Stimulated activated CD4-positive, alpha-beta T cell treated with anti-CD3 and anti-CD28 coated beads, Interleukin-1b, Interleukin-23, amount 100 ng/mL, for 1 hour (primary cell): ENCODE data around the gene TLR1.

ENCODE experiments used
- DNase-seq, 2 donors: peaks; one replicate each; pipeline ENCODE4 v3.0.0-alpha.2; 2020; ENCODE audit warnings: low read depth in 2 of 2

Gene TLR1, protein sequence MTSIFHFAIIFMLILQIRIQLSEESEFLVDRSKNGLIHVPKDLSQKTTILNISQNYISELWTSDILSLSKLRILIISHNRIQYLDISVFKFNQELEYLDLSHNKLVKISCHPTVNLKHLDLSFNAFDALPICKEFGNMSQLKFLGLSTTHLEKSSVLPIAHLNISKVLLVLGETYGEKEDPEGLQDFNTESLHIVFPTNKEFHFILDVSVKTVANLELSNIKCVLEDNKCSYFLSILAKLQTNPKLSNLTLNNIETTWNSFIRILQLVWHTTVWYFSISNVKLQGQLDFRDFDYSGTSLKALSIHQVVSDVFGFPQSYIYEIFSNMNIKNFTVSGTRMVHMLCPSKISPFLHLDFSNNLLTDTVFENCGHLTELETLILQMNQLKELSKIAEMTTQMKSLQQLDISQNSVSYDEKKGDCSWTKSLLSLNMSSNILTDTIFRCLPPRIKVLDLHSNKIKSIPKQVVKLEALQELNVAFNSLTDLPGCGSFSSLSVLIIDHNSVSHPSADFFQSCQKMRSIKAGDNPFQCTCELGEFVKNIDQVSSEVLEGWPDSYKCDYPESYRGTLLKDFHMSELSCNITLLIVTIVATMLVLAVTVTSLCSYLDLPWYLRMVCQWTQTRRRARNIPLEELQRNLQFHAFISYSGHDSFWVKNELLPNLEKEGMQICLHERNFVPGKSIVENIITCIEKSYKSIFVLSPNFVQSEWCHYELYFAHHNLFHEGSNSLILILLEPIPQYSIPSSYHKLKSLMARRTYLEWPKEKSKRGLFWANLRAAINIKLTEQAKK

DNA sequence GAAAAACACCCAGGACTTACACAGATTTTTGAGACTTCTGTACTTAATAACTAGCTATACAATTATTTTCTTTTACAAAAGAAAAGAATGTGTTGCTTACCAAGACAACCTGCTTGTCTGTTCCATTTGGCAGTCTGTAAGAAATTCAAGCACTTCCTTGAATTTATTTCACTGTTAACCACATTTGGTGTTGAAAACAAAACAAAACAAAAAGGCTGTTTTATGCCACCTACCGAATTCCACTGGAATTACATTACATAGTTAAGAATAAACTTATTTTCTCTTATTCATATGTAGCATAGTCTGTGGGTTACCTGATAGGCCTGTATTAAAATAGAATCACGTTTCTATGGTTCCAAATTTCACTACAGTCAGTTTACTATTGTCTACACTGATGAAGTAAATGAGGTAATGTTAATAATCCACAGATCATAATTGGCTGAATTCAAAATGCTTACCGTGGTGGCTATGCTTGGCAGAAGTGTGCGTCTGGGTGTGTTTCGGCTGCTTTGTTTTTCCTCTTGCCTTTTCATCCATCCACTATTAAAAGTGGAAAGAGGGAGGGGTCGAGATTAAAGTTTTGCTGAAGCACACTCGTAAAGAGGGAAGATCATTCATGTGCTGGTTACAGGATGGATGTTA lies at the start of gene TLR1:
TLR1 (minus strand) TSS at position 138 of the 642 bp plus-strand sequence. CDS start 5,960 bp downstream, outside the sequence.
- no peak for DNase-seq

DNA sequence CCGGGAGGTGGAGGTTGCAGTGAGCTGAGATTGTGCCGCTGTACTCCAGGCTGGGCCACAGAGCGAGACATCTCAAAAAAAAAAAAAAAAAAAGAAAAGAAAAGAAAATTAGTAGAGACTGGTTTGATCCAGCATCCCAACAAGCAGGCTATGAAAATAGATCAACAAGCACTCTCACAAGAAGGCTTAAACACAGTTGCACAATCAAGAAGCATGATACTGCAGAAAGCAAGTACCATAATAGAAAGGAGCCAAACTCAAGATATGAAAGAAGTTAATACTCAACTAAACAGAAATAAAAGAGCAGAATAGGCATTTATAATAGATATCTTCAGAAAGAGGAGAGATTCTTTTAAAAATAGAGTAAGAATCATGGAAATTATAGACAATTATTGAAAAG lies 41.4 kb upstream of the TLR1 start:
- no peak for DNase-seq

DNA sequence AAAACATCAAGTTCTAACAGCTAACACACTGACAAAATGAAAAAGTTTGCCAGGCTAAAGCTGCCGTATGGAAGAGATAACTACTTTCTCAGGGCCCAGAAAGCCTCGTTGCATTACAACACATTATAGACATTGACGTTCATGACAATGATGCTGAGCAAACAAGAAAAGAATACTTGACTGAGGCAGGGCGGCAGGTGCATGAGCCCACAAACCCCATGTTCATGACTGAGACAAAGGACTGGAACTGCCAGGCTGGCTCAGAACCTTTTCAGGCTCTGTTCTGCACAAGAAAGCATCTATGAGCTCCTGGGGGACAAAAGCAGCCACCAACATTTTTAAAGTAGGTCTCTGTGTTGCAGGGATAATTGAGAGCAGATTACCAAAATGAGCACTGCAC lies 38.4 kb upstream of the TLR1 start:
- DNase-seq, result no peak

DNA sequence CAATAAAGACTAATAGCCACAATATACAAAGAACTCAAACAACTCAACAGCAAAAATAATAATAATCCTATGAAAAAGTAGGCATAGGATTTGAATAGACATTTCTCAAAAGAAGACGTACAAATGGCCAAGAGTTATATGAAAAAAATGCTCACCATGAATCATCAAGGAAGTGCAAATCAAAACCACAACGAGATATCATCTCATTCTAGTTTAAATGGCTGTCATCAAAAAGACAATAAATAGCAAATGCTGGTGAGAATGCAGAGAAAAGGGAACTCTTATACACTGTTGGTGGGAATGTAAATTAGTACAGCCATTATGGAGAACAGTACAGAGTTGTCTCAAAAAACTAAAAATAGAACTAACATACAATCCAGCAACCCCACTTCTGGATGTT lies 33.3 kb upstream of the TLR1 start:
- no peak for DNase-seq

DNA sequence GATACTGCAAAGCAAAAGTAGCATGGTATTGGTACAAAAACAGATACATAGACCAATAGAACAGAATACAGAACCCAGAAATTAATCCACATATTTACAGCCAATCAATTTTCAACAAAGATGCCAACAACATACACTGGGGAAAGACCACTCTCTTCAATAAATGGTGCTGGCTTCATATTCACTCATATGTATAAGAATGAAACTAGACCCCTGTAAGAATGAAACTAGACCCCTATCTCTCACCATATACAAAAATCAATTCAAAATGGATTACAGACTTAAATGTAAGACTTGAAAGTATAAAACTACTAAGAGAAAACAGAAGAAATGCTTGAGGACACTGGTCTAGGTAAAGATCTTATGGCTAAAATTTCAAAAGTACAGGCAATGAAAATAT lies 32.7 kb upstream of the TLR1 start:
- DNase-seq, result no peak

DNA sequence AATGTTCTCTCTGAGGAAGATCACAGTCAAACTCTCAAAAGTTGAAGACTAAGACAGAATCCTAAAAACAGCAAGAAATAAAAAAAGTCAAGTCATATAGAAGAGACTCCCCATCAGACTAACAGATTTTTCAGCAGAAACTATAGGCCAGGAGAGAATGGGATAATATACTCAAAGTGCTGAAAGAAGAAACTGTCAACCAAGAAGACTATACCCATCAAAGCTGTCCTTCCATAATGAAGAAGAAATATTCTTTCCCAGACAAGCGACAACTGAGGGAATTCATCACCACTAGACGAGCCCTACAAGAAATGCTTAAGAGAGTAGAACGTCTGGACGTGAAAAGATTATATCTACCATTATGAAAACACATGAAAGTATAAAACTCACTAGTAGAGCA lies 30.0 kb upstream of the TLR1 start:
- DNase-seq, result no peak

DNA sequence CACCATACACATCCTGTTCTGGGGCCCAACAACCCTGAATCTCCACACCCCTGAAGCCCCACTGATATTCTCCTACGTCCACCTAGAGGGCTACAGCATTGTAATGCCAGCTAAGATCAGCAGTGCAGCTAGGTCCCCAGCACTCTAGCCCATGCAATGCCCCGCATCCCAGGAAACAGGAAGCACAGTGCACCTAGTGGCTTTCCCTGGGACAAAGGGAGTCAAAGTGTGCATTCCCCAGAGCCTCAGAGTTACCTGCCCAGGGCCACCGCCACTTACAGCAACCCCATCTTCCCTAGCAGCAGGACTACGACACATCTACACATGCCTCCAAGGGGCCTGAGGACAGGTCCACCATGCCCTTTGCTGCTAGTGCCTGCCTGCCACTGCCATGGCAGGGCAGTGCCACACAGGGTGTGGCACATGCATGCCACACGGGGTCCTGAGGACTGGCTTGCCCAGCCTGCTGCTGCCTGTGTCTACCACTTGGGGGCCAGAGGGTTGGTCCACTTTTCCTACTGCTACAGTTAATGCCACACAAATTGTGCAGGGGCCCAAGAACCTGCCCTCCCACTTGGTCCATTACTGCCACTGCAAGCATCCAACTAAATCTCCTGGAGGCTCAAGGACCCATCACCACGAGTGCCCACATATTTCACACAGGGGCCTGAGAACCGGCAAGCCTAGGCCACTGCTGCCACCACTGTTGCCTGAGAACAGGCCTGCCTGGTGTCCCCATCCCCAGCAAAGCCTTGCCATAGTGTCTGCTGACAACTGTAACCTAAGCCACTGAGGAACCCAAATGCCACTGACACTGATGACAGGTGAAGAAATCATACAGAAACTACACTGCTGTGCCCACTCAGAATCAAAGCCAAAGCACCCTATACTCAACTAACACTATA lies 28.3 kb upstream of the TLR1 start:
- no peak for DNase-seq

DNA sequence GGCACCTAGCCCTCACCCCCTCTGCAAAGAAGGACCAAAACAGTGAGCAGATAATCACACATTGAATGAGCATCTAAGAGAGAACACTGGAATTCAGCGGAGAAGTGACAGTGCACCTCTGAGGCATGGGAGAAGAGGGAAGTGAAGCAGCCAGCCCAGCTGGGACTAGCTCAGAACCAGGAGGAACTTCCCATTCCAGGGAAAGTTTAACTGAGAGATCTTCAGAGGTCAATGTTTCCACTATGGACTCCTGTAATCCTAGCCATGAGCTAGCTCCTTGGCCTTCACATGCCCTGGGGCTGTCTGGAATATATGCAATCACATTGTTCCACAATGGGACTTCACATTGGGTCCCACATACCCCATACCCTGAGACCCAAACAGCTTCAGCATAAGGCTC lies 27.6 kb upstream of the TLR1 start:
- no peak for DNase-seq

DNA sequence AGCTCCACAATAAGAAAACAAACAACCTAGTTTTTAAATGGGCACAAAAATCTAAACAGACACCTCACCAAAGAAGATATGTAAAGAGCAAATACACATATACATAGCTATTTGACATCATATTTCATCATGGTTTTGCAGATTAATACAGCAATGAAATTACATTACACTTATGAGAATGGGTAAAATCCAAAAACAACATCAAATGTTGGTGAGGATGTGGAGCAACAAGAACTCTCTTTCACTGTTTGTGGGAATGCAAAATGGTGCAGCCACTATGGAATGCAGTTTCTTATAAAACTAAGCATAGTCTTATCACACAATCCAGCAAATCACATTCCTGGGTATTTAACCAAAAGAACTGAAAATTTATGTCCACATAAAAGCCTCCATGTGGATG lies 27.1 kb upstream of the TLR1 start:
- DNase-seq, result no peak

DNA sequence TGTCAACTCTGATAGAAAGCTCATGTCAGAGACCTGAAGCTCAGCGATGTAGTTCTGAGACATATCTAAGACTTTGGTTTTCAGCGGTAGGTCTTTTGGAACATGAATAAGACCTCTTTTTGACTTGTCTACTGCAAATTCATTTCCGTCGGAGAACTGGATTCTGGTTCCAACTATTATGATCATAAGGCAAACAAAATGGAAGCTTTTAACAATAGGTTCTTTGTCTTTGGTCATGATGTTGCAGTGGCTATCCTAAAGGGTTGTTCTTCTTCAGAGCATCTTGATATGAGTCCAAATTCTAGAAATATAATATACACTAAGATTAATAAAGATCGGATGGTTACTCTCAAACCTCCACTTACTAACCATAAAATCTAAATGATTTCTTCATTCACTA lies 24.6 kb upstream of the TLR1 start:
- no peak for DNase-seq

DNA sequence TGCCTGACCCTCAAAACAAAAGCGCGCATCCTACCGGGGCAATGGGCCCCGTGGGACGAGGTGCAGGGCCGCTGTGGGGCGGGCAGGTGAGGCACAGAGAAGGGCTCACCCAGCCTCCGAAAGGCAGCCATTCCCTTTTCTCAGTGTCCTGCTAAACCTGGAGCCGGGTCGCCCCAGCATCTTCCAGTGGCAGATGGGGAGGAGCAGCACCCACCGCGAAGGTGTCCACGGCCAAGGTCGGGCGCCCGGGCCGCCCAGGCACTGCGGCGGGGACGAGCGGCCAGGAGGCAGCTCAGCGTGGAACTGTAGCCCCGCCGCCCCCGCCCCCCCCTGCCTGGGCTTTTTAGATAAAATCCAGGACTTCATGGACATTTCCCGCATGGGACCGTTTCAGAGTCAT lies 19.2 kb upstream of the TLR1 start:
- no peak for DNase-seq

DNA sequence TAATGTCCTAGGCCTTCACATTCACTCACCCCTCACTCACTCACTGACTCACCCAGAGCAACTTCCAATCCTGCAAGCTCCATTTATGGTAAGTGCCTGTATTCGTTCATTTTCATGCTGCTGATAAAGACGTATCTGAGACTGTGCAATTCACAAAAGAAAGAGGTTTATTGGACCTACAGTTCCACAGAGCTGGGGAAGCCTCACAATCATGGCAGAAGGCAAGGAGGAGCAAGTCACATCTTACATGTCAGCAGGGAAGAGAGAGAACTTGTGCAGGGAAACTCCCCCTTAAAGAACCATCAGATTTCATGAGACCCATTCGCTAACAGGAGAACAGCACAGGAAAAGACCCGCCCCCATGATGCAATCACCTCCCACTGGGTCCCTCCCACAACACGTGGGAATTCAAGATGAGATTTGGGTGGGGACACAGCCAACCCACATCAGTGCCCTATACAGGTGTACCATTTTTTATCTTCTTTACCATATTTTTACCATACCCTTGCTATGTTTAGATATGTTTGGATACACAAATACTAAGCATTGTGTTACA lies 18.2 kb upstream of the TLR1 start:
- DNase-seq, result no peak

DNA sequence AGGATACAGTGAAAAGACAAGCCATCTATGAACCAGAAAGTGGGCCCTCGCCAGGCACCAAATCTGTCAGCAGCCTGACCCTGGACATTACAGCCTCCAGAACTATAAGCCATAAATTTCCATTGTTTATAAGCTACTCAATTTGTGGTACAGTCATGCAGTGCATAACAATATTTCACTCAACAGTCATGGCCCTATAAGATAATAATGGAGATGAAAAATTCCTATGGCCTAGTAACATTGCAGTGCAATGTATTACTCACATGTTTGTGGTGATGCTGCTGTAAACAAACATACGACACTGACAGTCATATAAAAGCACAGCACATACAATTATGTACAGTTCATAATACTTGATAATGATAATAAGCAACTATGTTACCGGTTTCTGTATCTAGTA lies 17.1 kb upstream of the TLR1 start:
- DNase-seq, result no peak

DNA sequence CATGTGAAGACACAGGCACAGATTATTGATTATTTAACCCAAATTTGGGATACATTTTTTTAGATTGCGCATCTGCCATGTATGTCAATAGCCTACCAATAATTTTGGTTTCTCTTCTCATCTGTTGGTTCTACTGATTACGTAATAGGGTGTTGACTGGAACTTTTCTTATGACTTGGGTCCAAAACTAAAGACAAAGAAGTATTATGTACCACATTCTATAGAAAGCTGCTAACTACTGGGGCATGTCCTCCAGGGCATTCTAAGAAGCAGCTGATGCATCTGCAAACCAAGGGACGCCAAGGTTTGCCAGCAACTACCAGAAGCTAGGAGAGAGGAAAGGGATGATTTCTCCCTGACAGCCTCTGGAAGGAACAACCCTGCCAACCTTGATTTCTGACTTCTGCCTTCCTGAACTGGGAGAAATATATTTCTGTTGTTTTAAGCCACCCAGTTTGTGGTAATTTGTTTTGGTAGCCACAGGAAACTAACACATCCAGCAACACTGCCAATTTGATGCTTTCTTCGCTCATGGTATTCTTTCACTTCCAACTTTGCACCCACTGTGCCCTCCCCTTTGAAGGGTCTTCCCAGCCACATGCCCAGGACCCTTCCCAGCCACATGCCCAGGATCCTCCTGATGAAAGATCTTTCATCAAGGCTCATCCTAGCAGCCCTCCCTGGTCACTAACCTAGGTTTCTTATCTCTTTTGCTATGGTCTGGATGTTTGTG lies 15.9 kb upstream of the TLR1 start:
- no peak for DNase-seq

DNA sequence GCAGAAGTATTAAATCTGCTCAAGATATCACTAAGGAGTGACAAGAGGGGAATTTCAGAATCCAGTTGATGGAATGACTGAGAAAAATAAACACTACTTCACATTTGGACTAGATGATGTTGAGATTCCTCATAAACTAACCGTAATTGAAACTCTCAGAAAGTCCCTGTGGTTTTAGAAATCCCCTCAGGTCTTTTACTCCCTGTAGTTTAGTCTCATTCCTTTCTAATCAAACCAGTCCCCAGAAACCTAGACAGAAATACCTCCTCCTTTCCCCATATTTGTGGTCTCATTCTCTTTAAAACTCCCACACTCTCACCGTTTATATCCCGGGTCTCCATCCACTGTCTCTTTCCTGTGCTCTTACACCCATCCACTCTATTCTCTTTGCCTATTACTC lies 15.0 kb upstream of the TLR1 start:
- DNase-seq, result no peak

DNA sequence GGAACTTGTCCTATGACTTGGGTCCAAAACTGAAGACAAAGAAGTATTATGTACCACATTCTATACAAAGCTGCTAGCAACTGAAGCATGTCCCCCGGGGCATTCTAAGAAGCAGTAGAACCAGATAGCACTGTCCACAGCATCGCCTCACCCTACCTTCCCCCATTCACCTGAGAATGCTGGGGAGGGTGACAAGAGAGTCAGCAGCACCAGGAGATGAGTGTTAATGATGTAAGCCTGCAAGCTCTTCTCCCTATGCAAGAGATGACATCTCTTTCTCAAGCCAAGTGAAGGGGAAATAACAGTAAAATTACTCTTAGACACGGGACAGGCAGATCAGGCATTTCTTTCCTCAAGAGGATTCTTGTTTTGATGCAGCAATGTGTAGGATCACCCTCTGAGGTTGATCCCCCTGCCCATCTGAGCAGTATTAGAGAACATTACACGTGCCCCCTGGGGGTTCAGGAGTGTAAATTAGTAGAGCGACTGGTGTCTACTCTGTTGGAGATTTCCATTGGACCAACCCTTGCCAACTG lies 13.9 kb upstream of the TLR1 start:
- DNase-seq, result no peak

DNA sequence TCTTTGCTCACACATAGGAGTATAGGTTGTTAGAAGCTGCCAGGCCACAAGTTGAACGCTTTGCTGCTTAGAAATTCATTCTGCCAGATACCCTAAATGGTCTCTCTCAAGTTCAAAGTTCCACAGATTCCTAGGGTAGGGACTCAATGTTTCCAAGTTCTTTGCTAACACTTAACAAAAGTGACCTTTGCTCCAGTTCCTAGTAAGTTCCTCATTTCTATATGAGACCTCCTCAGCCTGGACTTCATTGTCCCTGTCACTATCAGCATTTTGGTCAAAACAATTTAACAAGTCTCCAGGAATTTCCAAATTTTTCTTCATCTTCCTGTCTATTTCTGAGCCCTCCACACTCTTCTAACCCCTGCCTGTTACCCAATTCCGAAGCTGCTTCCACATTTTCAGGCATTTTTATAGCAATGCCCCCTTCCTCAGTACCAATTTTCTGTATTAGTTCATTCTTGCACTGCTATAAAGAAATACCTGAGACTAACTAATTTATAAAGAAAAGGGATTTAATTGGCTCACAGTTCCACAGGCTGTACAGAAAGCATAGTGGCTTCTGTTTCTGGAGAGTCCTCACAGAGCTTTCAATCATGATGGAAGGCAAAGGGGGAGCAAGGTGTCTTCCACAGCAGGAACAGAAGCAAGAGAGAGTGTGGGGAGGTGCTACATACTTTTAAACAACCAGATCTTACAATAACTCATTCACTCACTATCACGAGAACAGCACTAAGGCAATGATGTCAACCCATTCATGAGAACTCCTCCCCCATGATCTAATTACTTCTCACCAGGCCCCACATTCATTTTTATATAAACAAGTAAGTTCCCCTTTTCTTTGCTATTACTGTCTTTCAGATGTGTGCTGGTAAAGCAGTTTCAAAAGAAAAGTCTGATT lies 11.5 kb upstream of the TLR1 start:
- no peak for DNase-seq

DNA sequence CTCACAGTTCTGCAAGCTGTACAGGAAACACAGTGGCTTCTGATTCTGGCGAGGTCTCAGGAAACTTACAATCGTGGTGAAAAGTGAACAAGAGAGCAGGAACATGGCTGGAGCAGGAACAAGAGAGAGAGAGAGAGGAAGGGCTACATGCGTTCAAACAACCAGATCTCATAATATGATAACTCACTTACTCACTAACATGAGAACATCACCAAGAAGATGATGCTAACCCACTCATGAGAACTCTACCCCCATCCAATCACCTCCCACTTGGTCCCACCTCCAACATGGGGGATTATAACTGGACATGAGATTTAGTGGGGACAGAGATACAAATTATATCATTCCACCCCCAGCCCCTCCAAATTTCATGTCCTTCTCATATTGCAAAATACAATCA lies 9.8 kb upstream of the TLR1 start:
- no peak for DNase-seq

DNA sequence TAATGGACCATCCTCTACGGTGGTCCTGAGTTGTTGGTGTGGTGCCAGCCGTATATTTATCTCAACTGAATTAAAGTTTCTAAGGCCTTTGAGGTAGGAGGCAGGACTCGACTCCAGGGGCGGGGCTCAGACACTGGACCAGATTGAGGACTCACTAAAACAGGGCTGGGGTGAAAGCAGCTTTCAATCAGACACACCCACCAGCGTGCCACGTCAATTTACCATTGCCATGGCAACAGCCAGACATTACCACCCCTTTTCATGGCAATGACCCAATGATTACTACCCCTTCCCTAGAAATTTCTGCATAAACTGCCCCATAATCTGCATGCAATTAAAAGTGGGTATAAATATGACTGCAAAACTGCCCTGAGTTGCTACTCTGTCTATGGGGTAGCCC lies 6.7 kb upstream of the TLR1 start:
- DNase-seq, result no peak
